Eye (tissue), 1 donor: Measurements from ENCODE around the gene VPS37B.

ENCODE experiments used
- DNase-seq: peaks from one replicate; pipeline ENCODE4 v3.0.0-alpha.2; 2015

VPS37B gene

DNA sequence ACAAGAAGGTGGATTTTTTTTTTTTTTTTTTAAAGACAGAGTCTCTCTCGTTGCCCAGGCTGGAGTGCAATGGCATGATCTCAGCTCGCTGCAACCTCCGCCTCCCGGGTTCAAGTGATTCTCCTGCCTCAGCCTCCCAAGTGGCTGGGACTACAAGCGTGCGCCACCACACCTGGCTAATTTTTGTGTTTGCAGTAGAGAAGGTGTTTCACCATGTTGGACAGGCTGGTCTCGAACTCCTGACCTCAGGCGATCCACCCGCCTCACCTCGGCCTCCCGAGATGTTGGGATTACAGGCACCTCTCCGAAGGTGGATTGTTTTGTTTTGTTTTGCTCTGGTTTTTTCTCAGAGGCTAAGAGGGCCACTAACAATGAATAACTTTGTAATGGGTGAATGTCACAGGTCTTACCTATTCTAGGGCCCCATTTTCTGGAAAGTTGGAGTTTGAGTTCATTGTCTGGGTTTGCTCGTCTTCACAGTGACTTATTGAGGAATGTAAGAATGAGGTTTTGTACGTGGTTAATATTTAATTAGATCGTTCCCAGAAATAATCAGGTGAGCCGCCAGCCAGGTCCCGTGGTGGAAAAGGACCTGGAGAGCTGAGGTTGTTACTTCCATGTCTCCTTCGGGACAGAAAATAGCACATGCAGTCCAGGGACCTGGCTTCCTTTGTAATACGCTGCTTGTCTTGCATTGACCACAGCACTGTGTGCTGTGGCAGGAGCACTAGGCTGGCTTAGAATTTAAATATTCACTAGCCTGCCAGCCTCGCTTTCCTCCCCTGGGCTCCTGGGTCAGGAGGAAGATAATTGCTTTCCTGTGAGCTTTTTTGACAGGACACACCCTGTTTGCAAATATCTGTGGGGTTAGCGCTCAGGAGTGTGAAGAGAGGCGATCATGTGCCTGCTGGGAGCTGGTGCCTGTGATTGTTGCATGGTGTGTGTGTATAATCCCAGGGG lies 58.3 kb downstream of the VPS37B start:
- no peak for DNase-seq

- DNase-seq, result peak; percentile 66
Observed at GRCh38 chr12:122836027-122836921, 59.6 kb downstream of the VPS37B start.

DNA sequence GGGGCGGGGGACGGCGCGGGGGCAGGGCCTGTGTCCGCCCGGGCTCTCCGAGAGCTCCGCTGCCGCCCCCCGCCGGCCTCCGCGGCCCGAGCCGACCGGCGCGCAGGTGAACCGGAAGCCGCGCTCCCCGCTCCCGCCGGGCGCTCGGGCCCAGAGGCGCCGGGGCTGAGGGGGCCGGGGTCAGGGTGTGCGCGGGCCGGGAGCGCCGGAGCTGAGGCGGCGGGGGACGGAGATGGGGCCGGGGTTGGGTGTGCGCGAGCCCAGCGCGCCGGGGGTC lies 60.2 kb downstream of the VPS37B start:
- peak; percentile 35 for DNase-seq

GRCh38 chr12:122834921-122835749 lies 60.8 kb downstream of the VPS37B start, which contains the start of gene HIP1R:
HIP1R (plus strand) TSS chr12:122835457; CDS start chr12:122835551, 94 bp downstream.
- DNase-seq, result peak; percentile 70

DNA sequence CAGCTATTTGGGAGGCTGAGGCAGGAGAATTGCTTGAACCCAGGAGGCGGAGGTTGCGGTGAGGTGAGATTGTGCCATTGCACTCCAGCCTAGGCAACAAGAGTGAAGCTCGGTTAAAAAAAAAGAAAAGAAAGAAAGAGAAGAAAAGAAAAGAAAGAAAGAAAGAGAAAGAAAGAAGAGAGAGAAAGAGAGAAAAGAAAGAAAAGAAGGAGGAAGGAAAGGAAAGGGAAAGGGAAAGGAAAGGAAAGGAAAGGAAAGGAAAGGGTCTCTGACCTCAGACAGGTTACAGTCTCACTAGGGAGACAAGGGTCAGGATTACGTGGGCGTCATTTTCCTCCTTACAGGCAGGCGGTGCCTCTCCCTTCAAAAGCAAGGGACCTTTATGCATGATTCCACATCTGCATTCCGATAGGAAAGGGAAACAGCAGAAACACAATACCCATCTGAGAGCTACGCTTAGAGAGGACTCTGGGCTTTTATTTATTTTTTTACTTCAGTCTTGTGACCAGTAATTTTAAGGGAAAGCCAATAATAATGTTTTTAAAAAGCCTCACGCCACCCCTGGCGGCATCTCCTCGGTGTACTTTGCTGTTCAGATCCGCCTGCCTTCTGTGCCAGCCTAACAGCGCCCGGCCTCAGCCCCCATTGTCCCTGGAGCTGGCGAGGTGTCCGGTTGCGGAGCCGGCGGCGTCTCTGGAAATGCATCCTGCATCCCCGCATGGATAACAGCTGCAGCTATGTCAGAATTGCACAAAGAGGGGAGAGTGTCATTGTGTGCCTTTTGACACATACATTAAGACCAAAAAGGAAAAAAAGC lies 61.6 kb downstream of the VPS37B start:
- DNase-seq, result peak; percentile 94

- DNase-seq, result no peak
Observed at GRCh38 chr12:122830517-122831214, 65.3 kb downstream of the VPS37B start.

GRCh38 chr12:122827258-122827657 lies 68.7 kb downstream of the VPS37B start:
- no peak for DNase-seq

- peak; percentile 32 for DNase-seq
Observed at GRCh38 chr12:122825773-122826724, 69.9 kb downstream of the VPS37B start.

GRCh38 chr12:122823429-122823828 lies 72.5 kb downstream of the VPS37B start:
- no peak for DNase-seq

GRCh38 chr12:122820838-122821271 lies 75.1 kb downstream of the VPS37B start:
- DNase-seq, result no peak

DNA sequence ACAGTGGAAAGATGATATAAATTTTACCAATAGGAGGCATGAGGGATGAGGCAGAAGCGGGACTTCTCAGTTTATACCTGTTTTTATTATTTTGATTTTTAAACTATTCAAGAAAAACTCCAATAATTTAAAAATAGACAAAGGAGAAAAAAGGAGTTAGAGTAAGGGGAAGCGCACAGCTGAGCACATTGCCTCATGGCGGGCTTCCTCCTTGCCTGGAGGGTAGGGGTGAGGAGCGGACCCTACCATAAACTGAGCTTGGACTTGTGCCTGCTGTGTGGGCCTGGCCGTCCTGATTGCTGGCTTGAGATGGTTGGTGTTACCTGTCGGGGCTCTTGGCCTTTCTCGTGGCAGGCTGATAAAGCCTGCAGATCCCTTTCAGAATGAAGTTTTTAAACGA lies 75.8 kb downstream of the VPS37B start:
- no peak for DNase-seq

GRCh38 chr12:122819209-122819785 lies 76.6 kb downstream of the VPS37B start:
- no peak for DNase-seq
